Measurements from ENCODE around the gene CACNA2D4. TPM values are rescaled to one million over a fixed set of nuclear protein-coding genes. Genes with fewer than 3 reads are reported as not detected.

The CACNA2D4 gene
- total and polyA plus RNA-seq, 2 donors (not counting 3 experiments of a cell fraction or from before 2014, with no cell fraction given), result 0.58 to 0.73 TPM

GRCh38 chr12:1920436-1920835, 2.0 kb upstream of the CACNA2D4 start:
- FAIRE-seq (no peak), DNase-seq (ENCODE audit: low read depth, low spot score) (no peak)
- POLR2A ChIA-PET, result interaction anchor here (0.6 kb wide), 1 partner anchor 328 kb away, joined by 3 read pairs; no protein-coding TSS in a partner anchor
- intact Hi-C loops (cut with micrococcal nuclease), result no loop called here
- BruUV-seq (replicated peaks), result no TSS peak
- no peak overlapping the region for H3K4me3 ChIP-seq (replicated peaks in 1 of 3; ENCODE audit: insufficient read depth in 1 of 3, low read depth in 1 of 3, low read length in 3 of 3)
- H3K4me2 ChIP-seq (ENCODE audit: insufficient read depth, low read length), result no peak overlapping the region
- no peak overlapping the region for H3K9ac ChIP-seq (replicated peaks; ENCODE audit: extremely low read depth, insufficient read depth, low read length)
- no peaks in the 10 kb centered on the region for H3K4me1 ChIP-seq (ENCODE audit: control insufficient read depth, extremely low read depth, insufficient read depth, low read length)
- no peak for TF ChIP-seq MAX (IDR thresholded peaks at IDR 0.05; ENCODE audit: insufficient read depth, insufficient read length)
- TF ChIP-seq JUN (IDR thresholded peaks at IDR 0.05; ENCODE audit: borderline replicate concordance, insufficient read depth, insufficient read length, low read depth), result no peak
- TF ChIP-seq MYC (IDR thresholded peaks at IDR 0.05; ENCODE audit: low read depth, low read length), result no peak
- no peak for TF ChIP-seq GATA2 (IDR thresholded peaks at IDR 0.05; ENCODE audit: insufficient read depth, insufficient read length, low read depth, low read length)
- TF ChIP-seq POLR2AphosphoS5 (IDR thresholded peaks at IDR 0.05; ENCODE audit: insufficient read depth, low read depth, low read length), result no peak
- TF ChIP-seq FOS (IDR thresholded peaks at IDR 0.05; ENCODE audit: borderline replicate concordance, insufficient read depth, low read length), result no peak
- TF ChIP-seq POLR2A (IDR thresholded peaks at IDR 0.05; ENCODE audit: low read depth, low read length), result no peak
- TF ChIP-seq CTCF (IDR thresholded peaks at IDR 0.05; ENCODE audit: extremely low read depth in 1 of 2, insufficient read depth in 1 of 2, low read depth in 1 of 2, low read length in 2 of 2), result no peak
- TF ChIP-seq EZH2 (IDR thresholded peaks at IDR 0.05; ENCODE audit: borderline replicate concordance, low read depth, low read length, severe bottlenecking), result no peak
- no peaks in the 10 kb centered on the region for H3K9me1 ChIP-seq (replicated peaks; ENCODE audit: control insufficient read depth, extremely low read depth, insufficient read depth, low read length)
- no peaks in the 10 kb centered on the region for H3K36me3 ChIP-seq (ENCODE audit: control insufficient read depth in 2 of 2, extremely low read depth in 1 of 2, insufficient read depth in 2 of 2, low read length in 2 of 2)
- no peaks in the 10 kb centered on the region for H4K20me1 ChIP-seq (replicated peaks; ENCODE audit: control insufficient read depth, extremely low read depth, insufficient read depth, low read length)
- no peak overlapping the region for H3K27ac ChIP-seq (ENCODE audit: insufficient read depth, low read depth, low read length)
- CTCF ChIA-PET, result no interaction called here
- H2AFZ ChIP-seq (ENCODE audit: low read depth, low read length), result no peak overlapping the region
- no peaks in the 10 kb centered on the region for H3K9me3 ChIP-seq (replicated peaks; ENCODE audit: control insufficient read depth, insufficient read depth, low read length)
- dilution Hi-C loops (cut with MboI; ENCODE audit: extremely low pct_ligation_motif_present, low sequenced_read_pairs), result no loop called here
- H3K27me3 ChIP-seq (ENCODE audit: control insufficient read depth in 2 of 2, insufficient read depth in 2 of 2, low read length in 2 of 2), result peaks cover 3 to 7% of the 10 kb centered on the region in 2 experiments
- H3K79me2 ChIP-seq (ENCODE audit: control insufficient read depth, insufficient read depth, low read length), result no peaks in the 10 kb centered on the region

Data from endothelial cell of umbilical vein (primary cell).